Gastrocnemius medialis (tissue), 4 donors: ENCODE measurements around the gene SUOX.

ENCODE experiments used
- CTCF ChIP-seq, 5 experiments: fragments of 450-650 bp in 3 of 5; fragments of 200-600 bp in 2 of 5; sonication (generic) in 2 of 5; IDR thresholded peaks in 4 of 5; conservative IDR thresholded peaks in 1 of 5; 1 replicate in 4 of 5; 2 replicates in 1 of 5; pipeline ENCODE4 v1.5.1; 2016 to 2019; ENCODE audit warnings: antibody characterized with exemption in 5 of 5, mild to moderate bottlenecking in 3 of 5, moderate library complexity in 3 of 5
- POLR2A ChIP-seq, 2 donors: fragments of 450-650 bp; IDR thresholded peaks; one replicate each; pipeline ENCODE4 v1.6.1; 2017; ENCODE audit warnings: antibody characterized with exemption in 2 of 2, mild to moderate bottlenecking in 2 of 2, moderate library complexity in 2 of 2

GRCh38 chr12:55985341-55985740, 11.7 kb upstream of the SUOX start:
- TF ChIP-seq CTCF (IDR thresholded peaks at IDR 0.05 in 4 of 5, conservative IDR thresholded peaks at IDR 0.05 in 1 of 5) (no peak), POLR2A (IDR thresholded peaks at IDR 0.05) (no peak)
